ENCODE data around the gene ZNF775.

- TF ChIP-seq POLR2AphosphoS5 (IDR thresholded peaks at IDR 0.05; ENCODE audit: low read depth, low read length) (0 out of 2 replicates have a peak, but pooled peaks have one; percentile 36), POLR2A (IDR thresholded peaks at IDR 0.05; ENCODE audit: low read depth, low read length) (no peak; the same call in 1 of the 2 replicates), TAF1 (IDR thresholded peaks at IDR 0.05; ENCODE audit: low read depth, low read length) (no peak)
Measured at GRCh38 chr7:150378115-150378852, 846 bp upstream of the ZNF775 start.

Data from GM12891 (cell line).